GM12892 (cell line): Measurements from ENCODE around the gene SOCS3.

Source experiments
- POLR2A ChIP-seq: IDR thresholded peaks from 2 replicates; pipeline ENCODE4 v1.6.1; 2011; ENCODE audit warnings: low read depth, low read length, control low read depth
- POLR2AphosphoS5 ChIP-seq: IDR thresholded peaks from 2 replicates; pipeline ENCODE4 v1.6.1; 2011; ENCODE audit warnings: low read depth, low read length, control low read depth

- no peak for TF ChIP-seq POLR2A
- TF ChIP-seq POLR2AphosphoS5 = no peak
Measured at GRCh38 chr17:78343187-78343542, 16.7 kb downstream of the SOCS3 start.
